Caco-2 (cell line): ENCODE results near the gene MRPS6. TPM values are rescaled to one million over a fixed set of nuclear protein-coding genes. Genes with fewer than 3 reads are reported as not detected.

Source experiments
- BruUV-seq: library from RNA; stranded (reverse); fragments of 400-500 nt; replicated peaks from 2 replicates; lab custom pipeline; 2021; lab: Mats Ljungman, UMichigan
- CTCF ChIA-PET: fragments of 300-600 bp; sonication (Branson Sonifier 250); formaldehyde crosslinking; loops from one replicate; lab custom pipeline; 2022; ENCODE audit warnings: antibody characterized with exemption; lab: Charles Lee
- POLR2A ChIA-PET: fragments of 300-600 bp; sonication (Branson Sonifier 250); formaldehyde crosslinking; loops from one replicate; lab custom pipeline; 2022; ENCODE audit warnings: antibody characterized with exemption; lab: Charles Lee
- DNase-seq, 2 experiments: peaks; one replicate each; pipeline versions ENCODE4 v3.0.0 to v3.0.0-alpha.2; 2020 to 2022
- H3K27me3 ChIP-seq: replicated peaks from 2 replicates; pipeline ENCODE4 v1.6.0; 2011; ENCODE audit warnings: low read length; ENCODE audit not compliant: control insufficient read depth, insufficient read depth
- H3K36me3 ChIP-seq: 2 replicates; pipeline ENCODE4 v1.5.1; 2011; ENCODE audit warnings: low read length; ENCODE audit not compliant: control insufficient read depth, insufficient read depth
- H3K4me1 ChIP-seq: fragments of 250-450 bp; sonication (Bioruptor Pico); 2 replicates; pipeline ENCODE4 v1.5.1; 2020; ENCODE audit warnings: mild to moderate bottlenecking
- H3K4me3 ChIP-seq: 2 replicates; pipeline ENCODE4 v1.5.1; 2011; ENCODE audit warnings: low read depth, mild to moderate bottlenecking, control low read depth, low read length
- H3K9me3 ChIP-seq: fragments of 250-450 bp; sonication (Bioruptor Pico); 2 replicates; pipeline ENCODE4 v1.5.1; 2020; ENCODE audit warnings: mild to moderate bottlenecking, moderate library complexity
- H3K27ac Mint-ChIP-seq: one replicate; pipeline ENCODE4 v1.8.0; 2022; ENCODE audit warnings: mixed read lengths; ENCODE audit not compliant: unreplicated experiment
- H3K27me3 Mint-ChIP-seq: one replicate; pipeline ENCODE4 v1.8.0; 2022; ENCODE audit warnings: mixed read lengths; ENCODE audit not compliant: insufficient read depth, unreplicated experiment
- H3K36me3 Mint-ChIP-seq: one replicate; pipeline ENCODE4 v1.8.0; 2022; ENCODE audit warnings: mild to moderate bottlenecking, mixed read lengths; ENCODE audit not compliant: insufficient read depth, unreplicated experiment
- H3K4me1 Mint-ChIP-seq: one replicate; pipeline ENCODE4 v1.8.0; 2022; ENCODE audit warnings: low read depth, mixed read lengths; ENCODE audit not compliant: unreplicated experiment
- H3K4me3 Mint-ChIP-seq: one replicate; pipeline ENCODE4 v1.8.0; 2022; ENCODE audit warnings: mild to moderate bottlenecking, moderate library complexity, mixed read lengths; ENCODE audit not compliant: unreplicated experiment
- H3K9me3 Mint-ChIP-seq: one replicate; pipeline ENCODE4 v1.8.0; 2022; ENCODE audit warnings: mixed read lengths; ENCODE audit not compliant: unreplicated experiment
- CTCF ChIP-seq, 2 experiments: fragments of 200-600 bp in 1 of 2; IDR thresholded peaks; 1 replicate in 1 of 2; 2 replicates in 1 of 2; pipeline versions ENCODE4 v1.5.1 to v1.8.0; 2011 to 2022; ENCODE audit warnings: antibody characterized with exemption in 1 of 2, control low read depth in 1 of 2, inconsistent platforms in 1 of 2, low read depth in 1 of 2, low read length in 1 of 2, mild to moderate bottlenecking in 1 of 2, moderate library complexity in 1 of 2; ENCODE audit not compliant: insufficient read depth in 1 of 2, severe bottlenecking in 1 of 2, unreplicated experiment in 1 of 2
- intact Hi-C: fragments of 100-400 bp; cut with micrococcal nuclease; formaldehyde crosslinking; loops from one replicate; pipeline ENCODE4 v1.10.0; 2022; ENCODE audit not compliant: unreplicated experiment
- total RNA-seq: library from RNA; stranded (reverse); gene quantifications from 2 replicates; pipeline ENCODE4 v1.2.3, GENCODE V29; 2022

MRPS6 gene
- total RNA-seq, 1 experiment from 2014 or later = 104 TPM

- no TSS peak for BruUV-seq
Observed at GRCh38 chr21:34100337-34100736, 27.0 kb downstream of the MRPS6 start.

GRCh38 chr21:34100790-34101189 lies 27.4 kb downstream of the MRPS6 start:
- Histone ChIP-seq H3K4me1 (no peaks in the 10 kb centered on the region), H3K4me3 (no peak overlapping the region), H3K27me3 (no peaks in the 10 kb centered on the region), H3K36me3 (no peaks in the 10 kb centered on the region), H3K9me3 (no peaks in the 10 kb centered on the region)
- Mint-ChIP-seq H3K4me3 (no peak overlapping the region), H3K9me3 (no peaks in the 10 kb centered on the region), H3K27ac (no peak overlapping the region), H3K27me3 (no peaks in the 10 kb centered on the region), H3K4me1 (no peaks in the 10 kb centered on the region), H3K36me3 (peaks cover 53% of the 10 kb centered on the region)
- CTCF ChIA-PET = no interaction called here
- intact Hi-C loops = no loop called here
- no peak for DNase-seq
- POLR2A ChIA-PET = no interaction called here
- no TSS peak for BruUV-seq
- no peak for TF ChIP-seq CTCF (IDR thresholded peaks at IDR 0.05; ENCODE audit: insufficient read depth in 1 of 2, low read depth in 1 of 2, low read length in 1 of 2, severe bottlenecking in 1 of 2, unreplicated experiment in 1 of 2)

More at GRCh38 chr21:34100337-34100736, 27.0 kb downstream of the MRPS6 start:
- Mint-ChIP-seq H3K4me3 (no peak overlapping the region), H3K27ac (no peak overlapping the region), H3K36me3 (peaks cover 57% of the 10 kb centered on the region), H3K27me3 (no peaks in the 10 kb centered on the region), H3K4me1 (no peaks in the 10 kb centered on the region), H3K9me3 (no peaks in the 10 kb centered on the region)
- H3K27me3 ChIP-seq = no peaks in the 10 kb centered on the region
- TF ChIP-seq CTCF (IDR thresholded peaks at IDR 0.05; ENCODE audit: insufficient read depth in 1 of 2, low read depth in 1 of 2, low read length in 1 of 2, severe bottlenecking in 1 of 2, unreplicated experiment in 1 of 2) = no peak
- ChIA-PET CTCF (no interaction called here), POLR2A (no interaction called here)
- H3K36me3 ChIP-seq = no peaks in the 10 kb centered on the region; the same call in 1 of the 2 replicates
- no peaks in the 10 kb centered on the region for H3K9me3 ChIP-seq
- DNase-seq = no peak
- no peaks in the 10 kb centered on the region for H3K4me1 ChIP-seq
- no peak overlapping the region for H3K4me3 ChIP-seq
- intact Hi-C loops = no loop called here

- Mint-ChIP-seq H3K27me3 (no peaks in the 10 kb centered on the region), H3K36me3 (peaks cover 36% of the 10 kb centered on the region), H3K4me3 (no peak overlapping the region), H3K27ac (no peak overlapping the region), H3K4me1 (no peaks in the 10 kb centered on the region), H3K9me3 (no peaks in the 10 kb centered on the region)
- no peaks in the 10 kb centered on the region for H3K36me3 ChIP-seq
- no peaks in the 10 kb centered on the region for H3K27me3 ChIP-seq
- POLR2A ChIA-PET = no interaction called here
- CTCF ChIA-PET = no interaction called here
- no peak overlapping the region for H3K4me3 ChIP-seq
- no peak for DNase-seq
- TF ChIP-seq CTCF (IDR thresholded peaks at IDR 0.05; ENCODE audit: insufficient read depth in 1 of 2, low read depth in 1 of 2, low read length in 1 of 2, severe bottlenecking in 1 of 2, unreplicated experiment in 1 of 2) = no peak
- H3K9me3 ChIP-seq = no peaks in the 10 kb centered on the region
- BruUV-seq = no TSS peak
- no peaks in the 10 kb centered on the region; the same call in 1 of the 2 replicates for H3K4me1 ChIP-seq
- intact Hi-C loops = no loop called here
Observed at GRCh38 chr21:34105947-34106541, 32.7 kb downstream of the MRPS6 start.
